ENCODE data around the gene NFKB1. TPM values are rescaled to one million over a fixed set of nuclear protein-coding genes. Genes with fewer than 3 reads are reported as not detected.

The NFKB1 gene
- total and polyA plus RNA-seq, 2 donors (not counting 1 experiment from before 2014, with no cell fraction given): 32.0 to 88.1 TPM

GRCh38 chr4:102526532-102526931, 25.4 kb downstream of the NFKB1 start:
- Histone ChIP-seq H3K4me2 (replicated peaks; ENCODE audit: low read depth, low read length, poor library complexity, severe bottlenecking) (no peak overlapping the region), H3K9me3 (ENCODE audit: control extremely low read depth in 1 of 3, control insufficient read depth in 2 of 3, insufficient read depth in 1 of 3, low read length in 2 of 3) (no peaks in the 10 kb centered on the region), H3K36me3 (replicated peaks in 1 of 2; ENCODE audit: control extremely low read depth in 1 of 2, control insufficient read depth in 1 of 2, extremely low read depth in 1 of 2, insufficient read depth in 2 of 2, low read length in 1 of 2) (peaks cover 10 to 36% of the 10 kb centered on the region in 2 experiments), H3K27ac (ENCODE audit: low read length in 2 of 2) (no peak overlapping the region), H2AFZ (ENCODE audit: insufficient read depth, low read depth, low read length, poor library complexity, severe bottlenecking) (no peak overlapping the region), H4K20me1 (ENCODE audit: control insufficient read depth, insufficient read depth, low read length, poor library complexity, severe bottlenecking) (peaks cover 83% of the 10 kb centered on the region), H3K79me2 (ENCODE audit: control insufficient read depth, insufficient read depth, low read length) (peaks cover 80% of the 10 kb centered on the region), H3K4me3 (ENCODE audit: control extremely low read depth in 1 of 5, extremely low read depth in 1 of 5, insufficient read depth in 1 of 5, low read depth in 2 of 5, low read length in 4 of 5) (no peak overlapping the region), H3K4me1 (ENCODE audit: control insufficient read depth in 2 of 2, insufficient read depth in 2 of 2, low read length in 2 of 2) (peaks cover 7 to 17% of the 10 kb centered on the region in 2 donors), H3K27me3 (replicated peaks in 1 of 4; ENCODE audit: control extremely low read depth in 1 of 4, control insufficient read depth in 3 of 4, insufficient read depth in 4 of 4, low read length in 3 of 4) (no peaks in the 10 kb centered on the region), H3K9ac (ENCODE audit: low read length) (no peak overlapping the region)
- CTCF ChIA-PET: no interaction called here
- ATAC-seq (ENCODE audit: low read depth) (no peak), DNase-seq (no peak)
- TF ChIP-seq CTCF (IDR thresholded peaks at IDR 0.05) (no peak), EZH2 (IDR thresholded peaks at IDR 0.05; ENCODE audit: borderline replicate concordance, insufficient read depth, low read depth, low read length, poor library complexity, severe bottlenecking) (no peak)
- POLR2A ChIA-PET: no interaction called here
- Mint-ChIP-seq H3K27me3 (no peaks in the 10 kb centered on the region), H3K9me3 (ENCODE audit: insufficient read depth) (no peaks in the 10 kb centered on the region), H3K4me1 (peaks cover 65% of the 10 kb centered on the region), H3K4me3 (no peak overlapping the region), H3K27ac (no peak overlapping the region)
- intact Hi-C loops (cut with micrococcal nuclease): no loop called here
- no CpG with 5 or more reads among the region's 4 CpGs for WGBS (ENCODE audit: insufficient coverage)

- peak overlapping the region in 1 of 5 experiments; percentile 3 for H3K4me3 ChIP-seq (ENCODE audit: control extremely low read depth in 1 of 5, extremely low read depth in 1 of 5, insufficient read depth in 1 of 5, low read depth in 2 of 5, low read length in 4 of 5)
- peak overlapping the region; percentile 66 for H3K27ac Mint-ChIP-seq
- peaks cover 73% of the 10 kb centered on the region for H4K20me1 ChIP-seq (ENCODE audit: control insufficient read depth, insufficient read depth, low read length, poor library complexity, severe bottlenecking)
- no peak overlapping the region for H3K27ac ChIP-seq (ENCODE audit: low read length in 2 of 2)
- peak overlapping the region; percentile 72 for H3K4me3 Mint-ChIP-seq
- no peak overlapping the region for H2AFZ ChIP-seq (ENCODE audit: insufficient read depth, low read depth, low read length, poor library complexity, severe bottlenecking)
- H3K9me3 Mint-ChIP-seq (ENCODE audit: insufficient read depth): no peaks in the 10 kb centered on the region
- no peaks in the 10 kb centered on the region for H3K27me3 Mint-ChIP-seq
- no peaks in the 10 kb centered on the region for H3K27me3 ChIP-seq (replicated peaks in 1 of 4; ENCODE audit: control extremely low read depth in 1 of 4, control insufficient read depth in 3 of 4, insufficient read depth in 4 of 4, low read length in 3 of 4)
- H3K9me3 ChIP-seq (ENCODE audit: control extremely low read depth in 1 of 3, control insufficient read depth in 2 of 3, insufficient read depth in 1 of 3, low read length in 2 of 3): no peaks in the 10 kb centered on the region
- TF ChIP-seq CTCF (IDR thresholded peaks at IDR 0.05) (no peak), EZH2 (IDR thresholded peaks at IDR 0.05; ENCODE audit: borderline replicate concordance, insufficient read depth, low read depth, low read length, poor library complexity, severe bottlenecking) (no peak)
- ATAC-seq (ENCODE audit: low read depth) (peak; percentile 17), DNase-seq (no peak)
- H3K36me3 ChIP-seq (replicated peaks in 1 of 2; ENCODE audit: control extremely low read depth in 1 of 2, control insufficient read depth in 1 of 2, extremely low read depth in 1 of 2, insufficient read depth in 2 of 2, low read length in 1 of 2): peaks cover 10 to 36% of the 10 kb centered on the region in 2 experiments
- WGBS (ENCODE audit: insufficient coverage): 88% methylated on average over 1 of the region's 7 CpGs
- ChIA-PET CTCF (interaction anchor here (1.5 to 1.8 kb wide), 2 partner anchors 28 to 36 kb away, joined by 4 read pairs; no protein-coding TSS in a partner anchor), POLR2A (no interaction called here)
- H3K4me1 ChIP-seq (ENCODE audit: control insufficient read depth in 2 of 2, insufficient read depth in 2 of 2, low read length in 2 of 2): peaks cover 7 to 8% of the 10 kb centered on the region in 2 donors
- H3K4me1 Mint-ChIP-seq: peaks cover 54% of the 10 kb centered on the region
- peak overlapping the region; percentile 27 for H3K4me2 ChIP-seq (replicated peaks; ENCODE audit: low read depth, low read length, poor library complexity, severe bottlenecking)
- H3K79me2 ChIP-seq (ENCODE audit: control insufficient read depth, insufficient read depth, low read length): peaks cover 73% of the 10 kb centered on the region
- intact Hi-C loops (cut with micrococcal nuclease): no loop called here
- no peak overlapping the region for H3K9ac ChIP-seq (ENCODE audit: low read length)
Observed at GRCh38 chr4:102527695-102528283, 26.6 kb downstream of the NFKB1 start.

Data from B cell (primary cell).